DND-41 (cell line): ENCODE data around the gene ACSM3.

Experiments used
- ATAC-seq: fragments of 200-7000 bp; cut with Tn5 transposase; 3 replicates; pipeline ENCODE4 v1.9.1; 2021; ENCODE audit warnings: low read depth; ENCODE audit not compliant: insufficient read depth
- DNase-seq: peaks from one replicate; pipeline ENCODE4 v3.0.0-alpha.2; 2020
- H2AFZ ChIP-seq: 2 replicates; pipeline ENCODE4 v1.6.0; 2012; ENCODE audit warnings: low read depth, low read length
- H3K27ac ChIP-seq: 2 replicates; pipeline ENCODE4 v1.5.1; 2012; ENCODE audit warnings: low read length, inconsistent platforms
- H3K27me3 ChIP-seq: fragments of 200-600 bp; sonication (generic); 2 replicates; pipeline ENCODE4 v1.6.0; 2012; ENCODE audit warnings: low read length, mild to moderate bottlenecking, inconsistent platforms; ENCODE audit not compliant: insufficient read depth, poor library complexity
- H3K36me3 ChIP-seq: 2 replicates; pipeline ENCODE4 v1.5.1; 2012; ENCODE audit warnings: low read length, inconsistent platforms; ENCODE audit not compliant: insufficient read depth
- H3K4me1 ChIP-seq: 2 replicates; pipeline ENCODE4 v1.5.1; 2012; ENCODE audit warnings: mild to moderate bottlenecking, low read length; ENCODE audit not compliant: insufficient read depth
- H3K4me2 ChIP-seq: 2 replicates; pipeline ENCODE4 v1.6.0; 2012; ENCODE audit warnings: mild to moderate bottlenecking, moderate library complexity, low read length, inconsistent platforms; ENCODE audit not compliant: insufficient read depth
- H3K4me3 ChIP-seq, 2 experiments: fragments of 200-600 bp in 1 of 2; shearing (Covaris generic) in 1 of 2; 2 replicates each; pipeline ENCODE4 v1.5.1; 2012 to 2016; ENCODE audit warnings: inconsistent platforms in 2 of 2, low read length in 2 of 2, mild to moderate bottlenecking in 2 of 2, low read depth in 1 of 2, moderate library complexity in 1 of 2
- H3K79me2 ChIP-seq: 2 replicates; pipeline ENCODE4 v1.6.0; 2012; ENCODE audit warnings: low read length, inconsistent platforms; ENCODE audit not compliant: insufficient read depth
- H3K9ac ChIP-seq: 2 replicates; pipeline ENCODE4 v1.6.0; 2012; ENCODE audit warnings: low read depth, mild to moderate bottlenecking, inconsistent platforms, low read length, moderate library complexity
- H3K9me3 ChIP-seq: 2 replicates; pipeline ENCODE4 v1.5.1; 2012; ENCODE audit warnings: low read length, moderate library complexity, mild to moderate bottlenecking, inconsistent platforms; ENCODE audit not compliant: insufficient read depth, severe bottlenecking
- H4K20me1 ChIP-seq: 2 replicates; pipeline ENCODE4 v1.6.0; 2012; ENCODE audit warnings: low read length; ENCODE audit not compliant: insufficient read depth
- CTCF ChIP-seq: IDR thresholded peaks from 2 replicates; pipeline ENCODE4 v1.5.1; 2012; ENCODE audit warnings: borderline replicate concordance, low read length, moderate library complexity, mild to moderate bottlenecking; ENCODE audit not compliant: poor library complexity, severe bottlenecking; ENCODE audit errors: extremely low read depth
- EZH2 ChIP-seq: IDR thresholded peaks from 3 replicates; pipeline ENCODE4 v1.6.1; 2012; ENCODE audit warnings: borderline replicate concordance, low read depth, mild to moderate bottlenecking, moderate library complexity, low read length, inconsistent platforms; ENCODE audit not compliant: severe bottlenecking

The ACSM3 gene

GRCh38 chr16:20806168-20807050, 42.6 kb downstream of the ACSM3 start, which contains the start of the genes ERI2 and REXO5:
TSS of gene ERI2 (minus strand) at chr16:20806472. CDS start at chr16:20806430, 42 bp downstream.
TSS of gene REXO5 (plus strand) at chr16:20806527. CDS start at chr16:20806954, 427 bp downstream.
- Histone ChIP-seq H3K27ac (peak within 1 kb of the TSS; percentile 98), H3K36me3 (no peaks in the 10 kb centered on the region; the same call in 1 of the 2 replicates), H3K9ac (peak within 1 kb of the TSS; percentile 97), H3K9me3 (no peaks in the 10 kb centered on the region), H3K4me1 (peaks cover 29% of the 10 kb centered on the region), H3K4me2 (peak within 1 kb of the TSS; percentile 71), H4K20me1 (no peaks in the 10 kb centered on the region), H2AFZ (peak within 1 kb of the TSS; percentile 82), H3K27me3 (peaks cover 10% of the 10 kb centered on the region), H3K4me3 (peak within 1 kb of the TSS; percentile 56 to 71), H3K79me2 (peaks cover 21% of the 10 kb centered on the region)
- DNase-seq = peak; percentile 89
- TF ChIP-seq EZH2 (no peak), CTCF (peak; percentile 52)
- peak; percentile 90 for ATAC-seq

- H3K4me3 ChIP-seq = peak overlapping the region; percentile 56 to 71; a peak in 3 of 4 replicates
- H3K36me3 ChIP-seq = no peaks in the 10 kb centered on the region; the same call in 1 of the 2 replicates
- peak overlapping the region; percentile 71 for H3K4me2 ChIP-seq
- no peaks in the 10 kb centered on the region for H4K20me1 ChIP-seq
- TF ChIP-seq EZH2 = no peak
- no peak for TF ChIP-seq CTCF
- no peaks in the 10 kb centered on the region for H3K9me3 ChIP-seq
- H3K27me3 ChIP-seq = peaks cover 10% of the 10 kb centered on the region
- ATAC-seq (no peak), DNase-seq (no peak)
- peak overlapping the region; percentile 98 for H3K27ac ChIP-seq
- peaks cover 29% of the 10 kb centered on the region for H3K4me1 ChIP-seq
- peaks cover 21% of the 10 kb centered on the region for H3K79me2 ChIP-seq
- H3K9ac ChIP-seq = peak overlapping the region; percentile 97
- H2AFZ ChIP-seq = peak overlapping the region; percentile 47; the same call in 1 of the 2 replicates
Observed at GRCh38 chr16:20807862-20808261, 44.0 kb downstream of the ACSM3 start.

GRCh38 chr16:20811889-20812439, 48.1 kb downstream of the ACSM3 start:
- ATAC-seq = no peak

More at GRCh38 chr16:20811889-20812439, 48.1 kb downstream of the ACSM3 start:
- no peak overlapping the region for H3K27ac ChIP-seq
- no peak for DNase-seq
- H4K20me1 ChIP-seq = no peaks in the 10 kb centered on the region
- H3K4me2 ChIP-seq = no peak overlapping the region
- H3K27me3 ChIP-seq = peaks cover 4% of the 10 kb centered on the region
- no peaks in the 10 kb centered on the region for H3K9me3 ChIP-seq
- peaks cover 17% of the 10 kb centered on the region for H3K79me2 ChIP-seq
- peaks cover 19% of the 10 kb centered on the region for H3K36me3 ChIP-seq
- TF ChIP-seq CTCF (no peak), EZH2 (no peak)
- H3K4me1 ChIP-seq = peaks cover 13% of the 10 kb centered on the region
- no peak overlapping the region for H3K4me3 ChIP-seq
- no peak overlapping the region for H2AFZ ChIP-seq
- no peak overlapping the region for H3K9ac ChIP-seq
